Inflammatory macrophage (primary cell): ENCODE data around the gene IFFO2.

Experiments
- DNase-seq, 2 donors: peaks; one replicate each; pipeline ENCODE4 v3.0.0-alpha.2; 2020 to 2022

IFFO2 gene

GRCh38 chr1:18936814-18937481 lies 19.5 kb downstream of the IFFO2 start:
- no peak for DNase-seq

- no peak for DNase-seq
Observed at GRCh38 chr1:18936471-18936813, 20.0 kb downstream of the IFFO2 start.

- DNase-seq, result no peak
Observed at GRCh38 chr1:18934205-18935000, 22.1 kb downstream of the IFFO2 start.

- no peak for DNase-seq
Observed at GRCh38 chr1:18932879-18933278, 23.6 kb downstream of the IFFO2 start.

- no peak for DNase-seq
Observed at GRCh38 chr1:18932387-18932786, 24.1 kb downstream of the IFFO2 start.

GRCh38 chr1:18931730-18932129 lies 24.7 kb downstream of the IFFO2 start:
- no peak for DNase-seq

GRCh38 chr1:18929686-18930085 lies 26.8 kb downstream of the IFFO2 start:
- DNase-seq, result no peak

GRCh38 chr1:18928985-18929384 lies 27.5 kb downstream of the IFFO2 start:
- DNase-seq, result no peak

- DNase-seq, result no peak
Observed at GRCh38 chr1:18928406-18928805, 28.1 kb downstream of the IFFO2 start.

- peak; percentile 31 to 35 for DNase-seq
Observed at GRCh38 chr1:18927654-18928272, 28.7 kb downstream of the IFFO2 start.

- DNase-seq, result no peak
Observed at GRCh38 chr1:18927082-18927653, 29.3 kb downstream of the IFFO2 start.

- DNase-seq, result peak; percentile 85 to 93
Observed at GRCh38 chr1:18926315-18927081, 30.0 kb downstream of the IFFO2 start.

GRCh38 chr1:18925279-18925678 lies 31.2 kb downstream of the IFFO2 start:
- DNase-seq, result peak in 1 of 2 donors; percentile 40

- DNase-seq, result no peak
Observed at GRCh38 chr1:18924221-18924691, 32.2 kb downstream of the IFFO2 start.

- DNase-seq, result no peak
Observed at GRCh38 chr1:18923756-18924211, 32.7 kb downstream of the IFFO2 start.

- DNase-seq, result no peak
Observed at GRCh38 chr1:18922848-18923755, 33.4 kb downstream of the IFFO2 start.

GRCh38 chr1:18922319-18922726 lies 34.2 kb downstream of the IFFO2 start:
- no peak for DNase-seq

GRCh38 chr1:18921516-18922251 lies 34.8 kb downstream of the IFFO2 start:
- DNase-seq, result no peak

GRCh38 chr1:18920931-18921330 lies 35.5 kb downstream of the IFFO2 start:
- no peak for DNase-seq

- peak; percentile 78 to 89 for DNase-seq
Observed at GRCh38 chr1:18919956-18920355, 36.5 kb downstream of the IFFO2 start.
